GM23248 (cell line): ENCODE measurements around the gene ZSCAN23.

Experiments used
- EZH2 ChIP-seq: fragments of 200-600 bp; sonication (generic); IDR thresholded peaks from 2 replicates; pipeline ENCODE4 v1.6.1; 2018; ENCODE audit warnings: antibody characterized with exemption, mild to moderate bottlenecking; ENCODE audit not compliant: insufficient read depth, poor library complexity, severe bottlenecking
- EZH2phosphoT487 ChIP-seq: fragments of 200-600 bp; sonication (generic); IDR thresholded peaks from 2 replicates; pipeline ENCODE4 v1.6.1; 2018; ENCODE audit warnings: antibody characterized with exemption, moderate library complexity, mild to moderate bottlenecking, low read depth; ENCODE audit not compliant: insufficient read depth

DNA sequence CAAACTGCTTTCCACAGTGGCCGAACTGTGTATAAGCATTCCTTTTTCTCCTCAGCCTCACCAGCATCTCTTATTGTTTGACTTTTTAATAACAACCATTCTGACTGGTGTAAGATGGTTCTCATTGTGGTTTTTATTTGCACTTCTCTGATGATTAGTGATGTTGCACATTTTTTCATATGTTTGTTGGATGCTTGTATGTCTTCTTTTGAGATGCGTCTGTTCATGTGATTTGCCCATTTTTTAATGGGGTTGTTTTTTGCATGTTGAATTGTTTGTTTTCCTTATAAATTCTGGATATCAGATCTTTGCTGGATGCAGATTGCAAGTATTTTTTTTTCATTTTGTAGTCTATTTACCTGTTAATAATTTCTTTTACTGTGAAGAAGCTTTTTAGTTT, 32.5 kb downstream of the ZSCAN23 start:
- TF ChIP-seq EZH2, result no peak
- no peak for TF ChIP-seq EZH2phosphoT487
